ENCODE data around the gene RACK1. TPM values are rescaled to one million over a fixed set of nuclear protein-coding genes. Genes with fewer than 3 reads are reported as not detected.

The RACK1 gene
- total and polyA plus RNA-seq, 2 donors (not counting 3 experiments of a cell fraction or from before 2014, with no cell fraction given) = 1,910 to 5,629 TPM

GRCh38 chr5:181280251-181280762 lies 36.6 kb upstream of the RACK1 start:
- BruUV-seq (replicated peaks) = no TSS peak
- H3K4me1 ChIP-seq (ENCODE audit: control insufficient read depth, extremely low read depth, insufficient read depth, low read length) = no peaks in the 10 kb centered on the region
- H3K4me3 ChIP-seq (replicated peaks in 1 of 3; ENCODE audit: insufficient read depth in 1 of 3, low read depth in 1 of 3, low read length in 3 of 3) = no peak overlapping the region
- POLR2A ChIA-PET = no interaction called here
- H3K9ac ChIP-seq (replicated peaks; ENCODE audit: extremely low read depth, insufficient read depth, low read length) = no peak overlapping the region
- H4K20me1 ChIP-seq (replicated peaks; ENCODE audit: control insufficient read depth, extremely low read depth, insufficient read depth, low read length) = no peaks in the 10 kb centered on the region
- dilution Hi-C loops (cut with MboI; ENCODE audit: extremely low pct_ligation_motif_present, low sequenced_read_pairs) (no loop called here), intact Hi-C loops (cut with micrococcal nuclease) (no loop called here)
- H3K79me2 ChIP-seq (ENCODE audit: control insufficient read depth, insufficient read depth, low read length) = no peaks in the 10 kb centered on the region
- no peak overlapping the region for H3K4me2 ChIP-seq (ENCODE audit: insufficient read depth, low read length)
- TF ChIP-seq JUN (IDR thresholded peaks at IDR 0.05; ENCODE audit: borderline replicate concordance, insufficient read depth, insufficient read length, low read depth) = no peak
- TF ChIP-seq FOS (IDR thresholded peaks at IDR 0.05; ENCODE audit: borderline replicate concordance, insufficient read depth, low read length) = no peak
- no peak for TF ChIP-seq CTCF (IDR thresholded peaks at IDR 0.05; ENCODE audit: extremely low read depth in 1 of 2, insufficient read depth in 1 of 2, low read depth in 1 of 2, low read length in 2 of 2)
- TF ChIP-seq MAX (IDR thresholded peaks at IDR 0.05; ENCODE audit: insufficient read depth, insufficient read length) = no peak
- no peak for TF ChIP-seq POLR2A (IDR thresholded peaks at IDR 0.05; ENCODE audit: low read depth, low read length)
- TF ChIP-seq MYC (IDR thresholded peaks at IDR 0.05; ENCODE audit: low read depth, low read length) = no peak
- TF ChIP-seq EZH2 (IDR thresholded peaks at IDR 0.05; ENCODE audit: borderline replicate concordance, low read depth, low read length, severe bottlenecking) = no peak
- no peak for TF ChIP-seq GATA2 (IDR thresholded peaks at IDR 0.05; ENCODE audit: insufficient read depth, insufficient read length, low read depth, low read length)
- TF ChIP-seq POLR2AphosphoS5 (IDR thresholded peaks at IDR 0.05; ENCODE audit: insufficient read depth, low read depth, low read length) = no peak
- CTCF ChIA-PET = no interaction called here
- FAIRE-seq (no peak), DNase-seq (ENCODE audit: low read depth, low spot score) (no peak)
- H3K9me3 ChIP-seq (replicated peaks; ENCODE audit: control insufficient read depth, insufficient read depth, low read length) = no peaks in the 10 kb centered on the region
- H3K36me3 ChIP-seq (ENCODE audit: control insufficient read depth in 2 of 2, extremely low read depth in 1 of 2, insufficient read depth in 2 of 2, low read length in 2 of 2) = no peaks in the 10 kb centered on the region
- H3K9me1 ChIP-seq (replicated peaks; ENCODE audit: control insufficient read depth, extremely low read depth, insufficient read depth, low read length) = no peaks in the 10 kb centered on the region
- H3K27ac ChIP-seq (ENCODE audit: insufficient read depth, low read depth, low read length) = no peak overlapping the region
- no peak overlapping the region for H2AFZ ChIP-seq (ENCODE audit: low read depth, low read length)
- H3K27me3 ChIP-seq (ENCODE audit: control insufficient read depth in 2 of 2, insufficient read depth in 2 of 2, low read length in 2 of 2) = peaks cover 0 to 1% of the 10 kb centered on the region in 2 experiments

Measured in endothelial cell of umbilical vein (primary cell).